Endothelial cell of umbilical vein (primary cell): ENCODE results near the gene FOXK1. TPM values are rescaled to one million over a fixed set of nuclear protein-coding genes. Genes with fewer than 3 reads are reported as not detected.

Experiments
- BruUV-seq: library from RNA; stranded (reverse); fragments of 400-500 nt; replicated peaks from 2 replicates; lab custom pipeline; 2021; lab: Mats Ljungman, UMichigan
- CTCF ChIA-PET: fragments of 300-600, 350-600 bp; sonication (Branson Sonifier 250); formaldehyde crosslinking; loops from one replicate; lab custom pipeline; 2021; ENCODE audit warnings: antibody characterized with exemption, inconsistent platforms; lab: Charles Lee
- POLR2A ChIA-PET: fragments of 300-600, 350-600 bp; sonication (Branson Sonifier 250); formaldehyde crosslinking; loops from one replicate; lab custom pipeline; 2021; ENCODE audit warnings: antibody characterized with exemption, inconsistent platforms; lab: Charles Lee
- DNase-seq: peaks from one replicate; pipeline ENCODE4 v3.0.0-alpha.2; 2011; ENCODE audit warnings: low read depth, low spot score
- FAIRE-seq: peaks from 2 replicates; lab custom pipeline; 2011; peaks lifted over from hg19 to GRCh38; lab: Jason Lieb, UNC
- H2AFZ ChIP-seq: 2 replicates; pipeline ENCODE4 v1.6.0; 2012; ENCODE audit warnings: low read depth, low read length, control low read depth, inconsistent platforms
- H3K27ac ChIP-seq: 2 replicates; pipeline ENCODE4 v1.5.1; 2011; ENCODE audit warnings: low read depth, mild to moderate bottlenecking, control low read depth, low read length, moderate library complexity; ENCODE audit not compliant: insufficient read depth
- H3K27me3 ChIP-seq, 2 experiments: 2 replicates each; pipeline versions ENCODE4 v1.6.0 to v1.6.1; 2011; ENCODE audit warnings: low read length in 2 of 2, mixed read lengths in 1 of 2; ENCODE audit not compliant: control insufficient read depth in 2 of 2, insufficient read depth in 2 of 2
- H3K36me3 ChIP-seq, 2 experiments: 2 replicates in 1 of 2; 3 replicates in 1 of 2; pipeline ENCODE4 v1.5.1; 2011; ENCODE audit warnings: low read length in 2 of 2, mild to moderate bottlenecking in 1 of 2, moderate library complexity in 1 of 2; ENCODE audit not compliant: control insufficient read depth in 2 of 2, insufficient read depth in 2 of 2; ENCODE audit errors: extremely low read depth in 1 of 2
- H3K4me1 ChIP-seq: 3 replicates; pipeline ENCODE4 v1.5.1; 2011; ENCODE audit warnings: mild to moderate bottlenecking, low read length; ENCODE audit not compliant: control insufficient read depth, insufficient read depth; ENCODE audit errors: extremely low read depth
- H3K4me2 ChIP-seq: 2 replicates; pipeline ENCODE4 v1.6.1; 2011; ENCODE audit warnings: low read length, control low read depth, mixed read lengths; ENCODE audit not compliant: insufficient read depth
- H3K4me3 ChIP-seq, 3 experiments: fragments of 200-600 bp in 1 of 3; sonication (generic), shearing (Covaris generic) in 1 of 3; replicated peaks in 1 of 3; 2 replicates each; pipeline ENCODE4 v1.5.1; 2011 to 2016; ENCODE audit warnings: control low read depth in 3 of 3, low read length in 3 of 3, mild to moderate bottlenecking in 2 of 3, inconsistent platforms in 1 of 3, low read depth in 1 of 3, moderate library complexity in 1 of 3; ENCODE audit not compliant: insufficient read depth in 1 of 3
- H3K79me2 ChIP-seq: 2 replicates; pipeline ENCODE4 v1.6.0; 2012; ENCODE audit warnings: low read length, inconsistent platforms; ENCODE audit not compliant: control insufficient read depth, insufficient read depth
- H3K9ac ChIP-seq: replicated peaks from 2 replicates; pipeline ENCODE3; 2011; ENCODE audit warnings: low read length, control low read depth; ENCODE audit not compliant: insufficient read depth; ENCODE audit errors: extremely low read depth
- H3K9me1 ChIP-seq: replicated peaks from 3 replicates; pipeline ENCODE4 v1.6.0; 2011; ENCODE audit warnings: mild to moderate bottlenecking, low read length; ENCODE audit not compliant: control insufficient read depth, insufficient read depth; ENCODE audit errors: extremely low read depth
- H3K9me3 ChIP-seq: replicated peaks from 2 replicates; pipeline ENCODE4 v1.5.1; 2012; ENCODE audit warnings: low read length, inconsistent platforms; ENCODE audit not compliant: control insufficient read depth, insufficient read depth
- H4K20me1 ChIP-seq: replicated peaks from 2 replicates; pipeline ENCODE3; 2011; ENCODE audit warnings: mild to moderate bottlenecking, low read length; ENCODE audit not compliant: control insufficient read depth, insufficient read depth; ENCODE audit errors: extremely low read depth
- EZH2 ChIP-seq: IDR thresholded peaks from 2 replicates; pipeline ENCODE4 v1.6.1; 2012; ENCODE audit warnings: borderline replicate concordance, low read depth, mild to moderate bottlenecking, moderate library complexity, low read length, inconsistent platforms; ENCODE audit not compliant: severe bottlenecking
- FOS ChIP-seq: IDR thresholded peaks from 2 replicates; pipeline ENCODE4 v1.6.1; 2011; ENCODE audit warnings: mild to moderate bottlenecking, low read length, moderate library complexity, borderline replicate concordance; ENCODE audit not compliant: insufficient read depth
- GATA2 ChIP-seq: IDR thresholded peaks from 2 replicates; pipeline ENCODE4 v1.7.0; 2011; ENCODE audit warnings: low read depth, mild to moderate bottlenecking, moderate library complexity, mixed read lengths, low read length; ENCODE audit not compliant: insufficient read length, insufficient read depth
- JUN ChIP-seq: IDR thresholded peaks from 2 replicates; pipeline ENCODE4 v1.6.1; 2011; ENCODE audit warnings: borderline replicate concordance, low read depth; ENCODE audit not compliant: insufficient read length, insufficient read depth
- MYC ChIP-seq: IDR thresholded peaks from one replicate; pipeline ENCODE4 v1.6.1; 2011; ENCODE audit warnings: mild to moderate bottlenecking, low read depth, low read length
- POLR2A ChIP-seq: IDR thresholded peaks from 2 replicates; pipeline ENCODE4 v1.6.1; 2012; ENCODE audit warnings: low read depth, mild to moderate bottlenecking, control low read depth, low read length
- POLR2AphosphoS5 ChIP-seq: IDR thresholded peaks from 2 replicates; pipeline ENCODE4 v1.6.1; 2012; ENCODE audit warnings: low read depth, mild to moderate bottlenecking, control low read depth, low read length, moderate library complexity; ENCODE audit not compliant: insufficient read depth
- dilution Hi-C: fragments of 300-500 bp; cut with MboI; formaldehyde crosslinking; loops from one replicate; pipeline ENCODE4 v1.15.0; 2019; ENCODE audit warnings: low sequenced_read_pairs; ENCODE audit not compliant: extremely low pct_ligation_motif_present
- intact Hi-C: fragments of 100-400 bp; cut with micrococcal nuclease; formaldehyde crosslinking; loops from one replicate; pipeline ENCODE4 v1.10.0; 2022
- polyA plus RNA-seq, 4 experiments: library from polyadenylated mRNA; depleted of rRNA in 3 of 4; stranded (reverse) in 3 of 4; unstranded in 1 of 4; fragments of >200 nt; gene quantifications; 2 replicates each; pipeline versions ENCODE4 v1.2.1 to v1.2.3, GENCODE V29; 2011 to 2012; ENCODE audit warnings: missing spikeins in 1 of 4
- total RNA-seq: library from RNA; stranded (reverse); gene quantifications from 2 replicates; pipeline ENCODE4 v1.2.3, GENCODE V29; 2021
- TF ChIP-seq, protein P1 (sequence below): IDR thresholded peaks from 2 replicates; pipeline ENCODE4 v1.6.1; 2011; ENCODE audit not compliant: insufficient read depth, insufficient read length
- TF ChIP-seq, protein P2 (sequence below), 2 donors: IDR thresholded peaks; 1 replicate in 1 of 2; 2 replicates in 1 of 2; pipeline ENCODE4 v1.5.1; 2011; ENCODE audit warnings: low read length in 2 of 2, mild to moderate bottlenecking in 2 of 2, moderate library complexity in 2 of 2, control low read depth in 1 of 2, inconsistent platforms in 1 of 2, low read depth in 1 of 2; ENCODE audit not compliant: insufficient read depth in 1 of 2; ENCODE audit errors: extremely low read depth in 1 of 2

FOXK1 gene
- total and polyA plus RNA-seq, 2 donors (not counting 3 experiments of a cell fraction or from before 2014, with no cell fraction given) = 8.0 to 52.1 TPM

DNA sequence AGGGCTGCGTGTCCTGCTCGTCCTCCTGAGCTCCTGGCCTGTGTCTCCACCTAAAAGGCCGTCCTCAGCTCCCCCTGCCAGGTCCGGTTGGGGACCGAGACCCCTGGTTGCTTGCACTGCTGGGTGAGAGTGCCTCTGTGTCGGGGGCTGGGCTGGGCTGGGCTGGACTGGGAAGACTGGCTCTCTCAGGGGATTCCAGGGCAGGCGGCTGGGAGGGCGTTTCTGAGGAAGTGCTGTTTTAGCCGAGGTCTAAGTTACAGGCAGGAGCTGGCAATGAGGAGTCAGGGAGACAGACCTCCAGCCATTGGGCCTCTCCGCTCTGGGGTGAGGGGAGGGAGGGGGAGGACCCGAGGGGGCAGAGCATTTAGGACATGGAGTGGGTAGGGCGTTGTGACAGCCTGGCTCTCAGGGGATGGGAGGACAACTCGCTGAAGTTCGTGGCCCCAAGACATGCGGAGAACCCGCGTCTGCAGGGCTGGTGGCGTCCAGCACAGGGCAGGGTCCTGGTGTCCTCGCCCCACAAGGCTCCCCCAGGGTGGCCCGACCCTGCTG is 20.9 kb downstream of the FOXK1 start:
- Histone ChIP-seq H3K9ac (no peak overlapping the region), H3K36me3 (no peaks in the 10 kb centered on the region), H3K9me1 (no peaks in the 10 kb centered on the region), H3K79me2 (peaks cover 72% of the 10 kb centered on the region), H4K20me1 (no peaks in the 10 kb centered on the region), H3K9me3 (no peaks in the 10 kb centered on the region), H2AFZ (no peak overlapping the region), H3K27ac (no peak overlapping the region), H3K4me2 (no peak overlapping the region), H3K27me3 (no peaks in the 10 kb centered on the region), H3K4me1 (peaks cover 48% of the 10 kb centered on the region), H3K4me3 (no peak overlapping the region)
- DNase-seq = no peak
- BruUV-seq = no TSS peak
- intact Hi-C loops (no loop called here), dilution Hi-C loops (no loop called here)
- TF ChIP-seq POLR2A (no peak), EZH2 (no peak), GATA2 (no peak), MYC (no peak), JUN (no peak)
- TF ChIP-seq, protein P1, sequence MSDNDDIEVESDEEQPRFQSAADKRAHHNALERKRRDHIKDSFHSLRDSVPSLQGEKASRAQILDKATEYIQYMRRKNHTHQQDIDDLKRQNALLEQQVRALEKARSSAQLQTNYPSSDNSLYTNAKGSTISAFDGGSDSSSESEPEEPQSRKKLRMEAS = no peak
- ChIA-PET CTCF (interaction anchor here (1.7 kb wide), 1 partner anchor 49 kb away, joined by 3 read pairs; no protein-coding TSS in a partner anchor), POLR2A (no interaction called here)
- no peak for FAIRE-seq

DNA sequence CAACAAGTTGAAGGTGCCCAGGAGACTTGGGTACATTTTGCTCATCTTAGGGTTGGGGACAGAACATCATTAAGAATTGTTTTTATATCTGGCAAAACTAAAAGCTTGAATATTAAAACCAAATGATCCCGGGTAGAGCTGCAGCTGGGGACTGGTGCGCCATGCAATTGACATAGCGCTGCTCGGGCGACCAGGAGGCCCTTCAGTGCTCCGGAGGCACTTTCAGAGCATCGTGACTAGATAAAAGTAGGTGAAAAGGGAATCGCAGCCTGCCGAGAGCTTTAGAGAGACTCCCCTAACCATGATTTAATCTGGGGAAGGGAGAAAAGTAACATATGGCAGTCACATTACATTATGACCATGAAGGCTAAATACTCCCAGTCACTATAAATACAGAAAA is 21.4 kb downstream of the FOXK1 start:
- Histone ChIP-seq H4K20me1 (no peaks in the 10 kb centered on the region), H3K9me3 (no peaks in the 10 kb centered on the region), H3K4me1 (peaks cover 53% of the 10 kb centered on the region), H3K9me1 (no peaks in the 10 kb centered on the region), H3K27me3 (no peaks in the 10 kb centered on the region), H3K79me2 (peaks cover 74% of the 10 kb centered on the region), H2AFZ (no peak overlapping the region), H3K4me3 (no peak overlapping the region), H3K27ac (no peak overlapping the region), H3K36me3 (no peaks in the 10 kb centered on the region), H3K9ac (no peak overlapping the region), H3K4me2 (no peak overlapping the region)
- dilution Hi-C loops (no loop called here), intact Hi-C loops (no loop called here)
- DNase-seq = no peak
- POLR2A ChIA-PET = no interaction called here
- FAIRE-seq = no peak
- CTCF ChIA-PET = interaction anchor here (1.7 to 1.9 kb wide), 2 partner anchors 21 to 48 kb away, joined by 3 to 5 read pairs; no protein-coding TSS in a partner anchor
- no peak for TF ChIP-seq EZH2
- TF ChIP-seq, protein P1 = no peak
- no peak for TF ChIP-seq POLR2A
- TF ChIP-seq GATA2 = no peak
- no peak for TF ChIP-seq POLR2AphosphoS5
- TF ChIP-seq, protein P2, sequence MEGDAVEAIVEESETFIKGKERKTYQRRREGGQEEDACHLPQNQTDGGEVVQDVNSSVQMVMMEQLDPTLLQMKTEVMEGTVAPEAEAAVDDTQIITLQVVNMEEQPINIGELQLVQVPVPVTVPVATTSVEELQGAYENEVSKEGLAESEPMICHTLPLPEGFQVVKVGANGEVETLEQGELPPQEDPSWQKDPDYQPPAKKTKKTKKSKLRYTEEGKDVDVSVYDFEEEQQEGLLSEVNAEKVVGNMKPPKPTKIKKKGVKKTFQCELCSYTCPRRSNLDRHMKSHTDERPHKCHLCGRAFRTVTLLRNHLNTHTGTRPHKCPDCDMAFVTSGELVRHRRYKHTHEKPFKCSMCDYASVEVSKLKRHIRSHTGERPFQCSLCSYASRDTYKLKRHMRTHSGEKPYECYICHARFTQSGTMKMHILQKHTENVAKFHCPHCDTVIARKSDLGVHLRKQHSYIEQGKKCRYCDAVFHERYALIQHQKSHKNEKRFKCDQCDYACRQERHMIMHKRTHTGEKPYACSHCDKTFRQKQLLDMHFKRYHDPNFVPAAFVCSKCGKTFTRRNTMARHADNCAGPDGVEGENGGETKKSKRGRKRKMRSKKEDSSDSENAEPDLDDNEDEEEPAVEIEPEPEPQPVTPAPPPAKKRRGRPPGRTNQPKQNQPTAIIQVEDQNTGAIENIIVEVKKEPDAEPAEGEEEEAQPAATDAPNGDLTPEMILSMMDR (IDR thresholded peaks at IDR 0.05; ENCODE audit: extremely low read depth in 1 of 2, insufficient read depth in 1 of 2, low read depth in 1 of 2, low read length in 2 of 2) = no peak
- TF ChIP-seq JUN = no peak
- TF ChIP-seq FOS = no peak
- TF ChIP-seq MYC = no peak
- no TSS peak for BruUV-seq
